HepG2 (cell line): ENCODE results near the gene EARS2.

Source experiments
- TF ChIP-seq, protein P1 (sequence below): sonication (generic); formaldehyde crosslinking; IDR thresholded peaks from 2 replicates; pipeline ENCODE4 v1.5.0; 2020; ENCODE audit warnings: mild to moderate bottlenecking, missing genetic modification reagents, moderate library complexity
- TF ChIP-seq, protein P2 (sequence below): sonication (generic); formaldehyde crosslinking; IDR thresholded peaks from 2 replicates; pipeline ENCODE4 v1.9.0; 2021; ENCODE audit warnings: missing genetic modification reagents, borderline replicate concordance

DNA sequence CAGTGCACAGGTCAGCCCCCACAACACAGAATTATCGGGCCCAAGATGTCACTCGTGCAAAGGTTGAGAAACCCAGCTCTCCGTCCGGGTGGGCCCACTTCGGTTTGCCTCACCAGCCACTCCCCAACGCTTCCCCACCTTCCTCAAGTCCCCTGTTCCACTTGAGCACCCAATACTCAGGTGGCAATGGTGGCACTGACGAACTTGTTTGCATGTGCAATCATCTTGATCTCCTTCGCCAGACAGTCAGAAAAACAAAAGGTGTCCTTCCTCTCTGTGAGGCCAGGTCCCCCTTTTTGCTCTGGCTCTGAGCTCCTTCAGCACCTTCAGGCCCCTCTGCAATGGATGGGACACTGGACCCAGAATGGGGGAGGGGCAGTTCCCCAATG, 50.5 kb downstream of the EARS2 start:
- TF ChIP-seq, protein P1, sequence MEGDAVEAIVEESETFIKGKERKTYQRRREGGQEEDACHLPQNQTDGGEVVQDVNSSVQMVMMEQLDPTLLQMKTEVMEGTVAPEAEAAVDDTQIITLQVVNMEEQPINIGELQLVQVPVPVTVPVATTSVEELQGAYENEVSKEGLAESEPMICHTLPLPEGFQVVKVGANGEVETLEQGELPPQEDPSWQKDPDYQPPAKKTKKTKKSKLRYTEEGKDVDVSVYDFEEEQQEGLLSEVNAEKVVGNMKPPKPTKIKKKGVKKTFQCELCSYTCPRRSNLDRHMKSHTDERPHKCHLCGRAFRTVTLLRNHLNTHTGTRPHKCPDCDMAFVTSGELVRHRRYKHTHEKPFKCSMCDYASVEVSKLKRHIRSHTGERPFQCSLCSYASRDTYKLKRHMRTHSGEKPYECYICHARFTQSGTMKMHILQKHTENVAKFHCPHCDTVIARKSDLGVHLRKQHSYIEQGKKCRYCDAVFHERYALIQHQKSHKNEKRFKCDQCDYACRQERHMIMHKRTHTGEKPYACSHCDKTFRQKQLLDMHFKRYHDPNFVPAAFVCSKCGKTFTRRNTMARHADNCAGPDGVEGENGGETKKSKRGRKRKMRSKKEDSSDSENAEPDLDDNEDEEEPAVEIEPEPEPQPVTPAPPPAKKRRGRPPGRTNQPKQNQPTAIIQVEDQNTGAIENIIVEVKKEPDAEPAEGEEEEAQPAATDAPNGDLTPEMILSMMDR (CRISPR knock-in tag): no peak
- TF ChIP-seq, protein P2, sequence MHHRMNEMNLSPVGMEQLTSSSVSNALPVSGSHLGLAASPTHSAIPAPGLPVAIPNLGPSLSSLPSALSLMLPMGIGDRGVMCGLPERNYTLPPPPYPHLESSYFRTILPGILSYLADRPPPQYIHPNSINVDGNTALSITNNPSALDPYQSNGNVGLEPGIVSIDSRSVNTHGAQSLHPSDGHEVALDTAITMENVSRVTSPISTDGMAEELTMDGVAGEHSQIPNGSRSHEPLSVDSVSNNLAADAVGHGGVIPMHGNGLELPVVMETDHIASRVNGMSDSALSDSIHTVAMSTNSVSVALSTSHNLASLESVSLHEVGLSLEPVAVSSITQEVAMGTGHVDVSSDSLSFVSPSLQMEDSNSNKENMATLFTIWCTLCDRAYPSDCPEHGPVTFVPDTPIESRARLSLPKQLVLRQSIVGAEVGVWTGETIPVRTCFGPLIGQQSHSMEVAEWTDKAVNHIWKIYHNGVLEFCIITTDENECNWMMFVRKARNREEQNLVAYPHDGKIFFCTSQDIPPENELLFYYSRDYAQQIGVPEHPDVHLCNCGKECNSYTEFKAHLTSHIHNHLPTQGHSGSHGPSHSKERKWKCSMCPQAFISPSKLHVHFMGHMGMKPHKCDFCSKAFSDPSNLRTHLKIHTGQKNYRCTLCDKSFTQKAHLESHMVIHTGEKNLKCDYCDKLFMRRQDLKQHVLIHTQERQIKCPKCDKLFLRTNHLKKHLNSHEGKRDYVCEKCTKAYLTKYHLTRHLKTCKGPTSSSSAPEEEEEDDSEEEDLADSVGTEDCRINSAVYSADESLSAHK (CRISPR knock-in tag): no peak
